ENCODE data around the gene ZNF263. TPM values are rescaled to one million over a fixed set of nuclear protein-coding genes. Genes with fewer than 3 reads are reported as not detected.

The ZNF263 gene
- polyA plus RNA-seq, 1 donor, result 42.8 TPM

- H3K27me3 ChIP-seq (ENCODE audit: control insufficient read depth, insufficient read depth, low read length), result no peaks in the 10 kb centered on the region
- no peak for DNase-seq
- H3K4me3 ChIP-seq (ENCODE audit: low read length), result no peak overlapping the region
- H3K27ac ChIP-seq (ENCODE audit: low read length), result no peak overlapping the region
- H3K9me3 ChIP-seq (ENCODE audit: control insufficient read depth, low read depth, low read length), result peaks cover 59% of the 10 kb centered on the region
- no CpG with 5 or more reads among the region's 2 CpGs for WGBS (ENCODE audit: insufficient coverage, low lambda C conversion rate)
- H3K4me1 ChIP-seq (ENCODE audit: control insufficient read depth, insufficient read depth, low read length), result no peaks in the 10 kb centered on the region
- H3K36me3 ChIP-seq (ENCODE audit: control insufficient read depth, insufficient read depth, low read length), result peaks cover 13% of the 10 kb centered on the region
Observed at GRCh38 chr16:3321816-3322215, 38.5 kb downstream of the ZNF263 start.

GRCh38 chr16:3327514-3327913 lies 44.2 kb downstream of the ZNF263 start:
- no CpG with 5 or more reads among the region's 4 CpGs for whole genome bisulfite sequencing (ENCODE audit: insufficient coverage, low lambda C conversion rate)
- peaks cover 10% of the 10 kb centered on the region for H3K9me3 ChIP-seq (ENCODE audit: control insufficient read depth, low read depth, low read length)

GRCh38 chr16:3328104-3328503 lies 44.8 kb downstream of the ZNF263 start:
- no CpG with 5 or more reads among the region's 3 CpGs for WGBS (ENCODE audit: insufficient coverage, low lambda C conversion rate)

More at GRCh38 chr16:3327514-3327913, 44.2 kb downstream of the ZNF263 start:
- Histone ChIP-seq H3K27me3 (ENCODE audit: control insufficient read depth, insufficient read depth, low read length) (no peaks in the 10 kb centered on the region), H3K36me3 (ENCODE audit: control insufficient read depth, insufficient read depth, low read length) (no peaks in the 10 kb centered on the region), H3K4me3 (ENCODE audit: low read length) (no peak overlapping the region), H3K4me1 (ENCODE audit: control insufficient read depth, insufficient read depth, low read length) (no peaks in the 10 kb centered on the region), H3K27ac (ENCODE audit: low read length) (no peak overlapping the region)
- no peak for DNase-seq

GRCh38 chr16:3328643-3329042 lies 45.4 kb downstream of the ZNF263 start:
- Histone ChIP-seq H3K4me1 (ENCODE audit: control insufficient read depth, insufficient read depth, low read length) (no peaks in the 10 kb centered on the region), H3K9me3 (ENCODE audit: control insufficient read depth, low read depth, low read length) (peaks cover 15% of the 10 kb centered on the region), H3K27ac (ENCODE audit: low read length) (no peak overlapping the region), H3K36me3 (ENCODE audit: control insufficient read depth, insufficient read depth, low read length) (no peaks in the 10 kb centered on the region), H3K27me3 (ENCODE audit: control insufficient read depth, insufficient read depth, low read length) (no peaks in the 10 kb centered on the region), H3K4me3 (ENCODE audit: low read length) (no peak overlapping the region)
- no peak for DNase-seq
- WGBS (ENCODE audit: insufficient coverage, low lambda C conversion rate), result no CpG with 5 or more reads among the region's 2 CpGs

More at GRCh38 chr16:3328104-3328503, 44.8 kb downstream of the ZNF263 start:
- no peak for DNase-seq
- Histone ChIP-seq H3K36me3 (ENCODE audit: control insufficient read depth, insufficient read depth, low read length) (no peaks in the 10 kb centered on the region), H3K9me3 (ENCODE audit: control insufficient read depth, low read depth, low read length) (peaks cover 11% of the 10 kb centered on the region), H3K27ac (ENCODE audit: low read length) (no peak overlapping the region), H3K4me1 (ENCODE audit: control insufficient read depth, insufficient read depth, low read length) (no peaks in the 10 kb centered on the region), H3K27me3 (ENCODE audit: control insufficient read depth, insufficient read depth, low read length) (no peaks in the 10 kb centered on the region), H3K4me3 (ENCODE audit: low read length) (no peak overlapping the region)

Other genes with a start within 250 kb of the ZNF263 start
- 14.0 TPM for gene BICDL2, start 246.5 kb upstream of the ZNF263 start, polyA plus RNA-seq
- 4.3 TPM for gene MMP25, start 236.9 kb upstream of the ZNF263 start, polyA plus RNA-seq
- gene IL32, start 217.9 kb upstream of the ZNF263 start, polyA plus RNA-seq, result 174 TPM
- 0.66 TPM for gene ZSCAN10, start 184.2 kb upstream of the ZNF263 start, polyA plus RNA-seq
- gene ZNF205, start 170.9 kb upstream of the ZNF263 start, polyA plus RNA-seq, result 12.8 TPM
- 11.6 TPM for gene ZNF213, start 148.5 kb upstream of the ZNF263 start, polyA plus RNA-seq
- gene OR1F1, start 95.3 kb upstream of the ZNF263 start, polyA plus RNA-seq, result not detected
- 10.8 TPM for gene ZNF200, start 48.3 kb upstream of the ZNF263 start, polyA plus RNA-seq
- gene MEFV, start 26.9 kb upstream of the ZNF263 start, polyA plus RNA-seq, result 0.45 TPM
- gene TIGD7, start 21.9 kb downstream of the ZNF263 start, polyA plus RNA-seq, result 10.7 TPM
- 40.6 TPM for gene ZNF75A, start 22.0 kb downstream of the ZNF263 start, polyA plus RNA-seq
- gene OR2C1, start 72.4 kb downstream of the ZNF263 start, polyA plus RNA-seq, result 0.31 TPM
- 15.9 TPM for gene ZSCAN32, start 117.5 kb downstream of the ZNF263 start, polyA plus RNA-seq
- 11.4 TPM for gene ZNF174, start 117.7 kb downstream of the ZNF263 start, polyA plus RNA-seq
- 4.2 TPM for gene ZNF597, start 160.0 kb downstream of the ZNF263 start, polyA plus RNA-seq
- gene NAA60, start 160.2 kb downstream of the ZNF263 start, polyA plus RNA-seq, result 59.3 TPM
- not detected for gene C16orf90, start 212.0 kb downstream of the ZNF263 start, polyA plus RNA-seq
- gene CLUAP1, start 217.5 kb downstream of the ZNF263 start, polyA plus RNA-seq, result 24.1 TPM